RWPE2 (cell line): ENCODE measurements around the gene DPF1.

ENCODE experiments used
- ATAC-seq: fragments of 200-7000 bp; cut with Tn5 transposase; 3 replicates; pipeline ENCODE4 v1.9.1; 2021; ENCODE audit warnings: low read depth
- DNase-seq: peaks from one replicate; pipeline ENCODE4 v3.0.0-alpha.2; 2020; ENCODE audit warnings: low spot score
- H3K27ac ChIP-seq: fragments of 450-650 bp; 2 replicates; pipeline ENCODE4 v1.5.1; 2017; ENCODE audit warnings: mild to moderate bottlenecking; ENCODE audit not compliant: poor library complexity, severe bottlenecking
- H3K27me3 ChIP-seq: fragments of 250-450 bp; sonication (Bioruptor Pico); 2 replicates; pipeline ENCODE4 v1.5.1; 2021; ENCODE audit warnings: mild to moderate bottlenecking, moderate library complexity; ENCODE audit not compliant: insufficient read depth, poor library complexity, severe bottlenecking
- H3K36me3 ChIP-seq: fragments of 250-450 bp; sonication (Bioruptor Pico); 2 replicates; pipeline ENCODE4 v1.5.1; 2020; ENCODE audit warnings: low read depth, mild to moderate bottlenecking, moderate library complexity
- H3K4me1 ChIP-seq: fragments of 250-450 bp; sonication (Bioruptor Pico); 2 replicates; pipeline ENCODE4 v1.5.1; 2021; ENCODE audit warnings: mild to moderate bottlenecking, moderate library complexity; ENCODE audit not compliant: insufficient read depth, poor library complexity, severe bottlenecking
- H3K4me3 ChIP-seq: fragments of 250-450 bp; sonication (Bioruptor Pico); 2 replicates; pipeline ENCODE4 v1.5.1; 2021; ENCODE audit warnings: mild to moderate bottlenecking, moderate library complexity; ENCODE audit not compliant: severe bottlenecking
- H3K9me3 ChIP-seq: fragments of 250-450 bp; sonication (Bioruptor Pico); 2 replicates; pipeline ENCODE4 v1.5.1; 2021; ENCODE audit warnings: mild to moderate bottlenecking, moderate library complexity; ENCODE audit not compliant: severe bottlenecking
- TF ChIP-seq, protein P1 (sequence below): fragments of 450-650 bp; IDR thresholded peaks from one replicate; pipeline ENCODE4 v1.5.1; 2017; ENCODE audit warnings: mild to moderate bottlenecking, moderate library complexity; ENCODE audit not compliant: poor library complexity, severe bottlenecking

Gene DPF1

DNA sequence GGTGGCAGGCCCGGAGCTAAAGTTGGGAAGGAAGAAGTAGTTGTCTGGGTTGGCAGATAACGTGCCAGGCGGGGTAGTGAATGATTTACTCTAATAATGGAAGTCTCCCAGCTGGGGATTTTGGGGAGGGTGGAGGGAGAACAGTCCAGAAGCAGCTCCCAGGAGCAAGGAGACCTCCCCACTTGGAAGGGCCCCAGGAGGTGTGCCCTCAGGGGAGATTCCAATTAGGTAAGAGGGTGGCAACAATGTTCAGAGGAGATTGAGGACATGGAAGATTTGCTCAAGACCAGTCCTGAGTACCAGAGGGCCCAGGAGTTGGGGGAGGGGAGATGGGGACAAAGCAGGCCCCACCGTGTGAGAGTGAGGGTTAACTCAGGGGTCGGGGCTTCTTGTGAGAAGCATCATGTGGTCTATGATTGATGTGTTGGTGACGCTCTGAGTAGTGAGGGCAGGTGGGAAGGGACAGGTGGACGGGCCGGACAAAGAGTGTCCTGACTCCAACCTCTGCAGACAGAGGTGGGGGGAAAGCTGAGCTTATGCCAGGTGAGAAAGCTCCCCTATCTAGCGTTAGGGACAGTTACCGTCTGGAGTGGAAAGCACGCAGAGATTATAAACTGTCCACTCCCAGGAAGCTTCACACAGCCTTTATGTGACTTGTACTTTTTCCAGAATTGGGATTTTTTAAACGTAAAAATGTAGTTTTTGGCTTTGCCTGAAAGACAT, 43.9 kb upstream of the DPF1 start:
- ATAC-seq (no peak), DNase-seq (no peak)
- Histone ChIP-seq H3K4me1 (peaks cover 30% of the 10 kb centered on the region), H3K36me3 (peaks cover 26% of the 10 kb centered on the region), H3K27ac (peak overlapping the region; percentile 87), H3K4me3 (peak overlapping the region; percentile 68), H3K27me3 (no peaks in the 10 kb centered on the region), H3K9me3 (no peaks in the 10 kb centered on the region)
- TF ChIP-seq, protein P1, sequence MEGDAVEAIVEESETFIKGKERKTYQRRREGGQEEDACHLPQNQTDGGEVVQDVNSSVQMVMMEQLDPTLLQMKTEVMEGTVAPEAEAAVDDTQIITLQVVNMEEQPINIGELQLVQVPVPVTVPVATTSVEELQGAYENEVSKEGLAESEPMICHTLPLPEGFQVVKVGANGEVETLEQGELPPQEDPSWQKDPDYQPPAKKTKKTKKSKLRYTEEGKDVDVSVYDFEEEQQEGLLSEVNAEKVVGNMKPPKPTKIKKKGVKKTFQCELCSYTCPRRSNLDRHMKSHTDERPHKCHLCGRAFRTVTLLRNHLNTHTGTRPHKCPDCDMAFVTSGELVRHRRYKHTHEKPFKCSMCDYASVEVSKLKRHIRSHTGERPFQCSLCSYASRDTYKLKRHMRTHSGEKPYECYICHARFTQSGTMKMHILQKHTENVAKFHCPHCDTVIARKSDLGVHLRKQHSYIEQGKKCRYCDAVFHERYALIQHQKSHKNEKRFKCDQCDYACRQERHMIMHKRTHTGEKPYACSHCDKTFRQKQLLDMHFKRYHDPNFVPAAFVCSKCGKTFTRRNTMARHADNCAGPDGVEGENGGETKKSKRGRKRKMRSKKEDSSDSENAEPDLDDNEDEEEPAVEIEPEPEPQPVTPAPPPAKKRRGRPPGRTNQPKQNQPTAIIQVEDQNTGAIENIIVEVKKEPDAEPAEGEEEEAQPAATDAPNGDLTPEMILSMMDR, result no peak

- ATAC-seq (peak; percentile 53), DNase-seq (no peak)
- Histone ChIP-seq H3K9me3 (no peaks in the 10 kb centered on the region), H3K27me3 (no peaks in the 10 kb centered on the region), H3K36me3 (peaks cover 18% of the 10 kb centered on the region), H3K4me3 (peak overlapping the region; percentile 68), H3K4me1 (peaks cover 34% of the 10 kb centered on the region), H3K27ac (peak overlapping the region; percentile 87)
- TF ChIP-seq, protein P1, result no peak
These were observed 43.1 kb upstream of the DPF1 start for GRCh38 chr19:38266981-38267597.

DNA sequence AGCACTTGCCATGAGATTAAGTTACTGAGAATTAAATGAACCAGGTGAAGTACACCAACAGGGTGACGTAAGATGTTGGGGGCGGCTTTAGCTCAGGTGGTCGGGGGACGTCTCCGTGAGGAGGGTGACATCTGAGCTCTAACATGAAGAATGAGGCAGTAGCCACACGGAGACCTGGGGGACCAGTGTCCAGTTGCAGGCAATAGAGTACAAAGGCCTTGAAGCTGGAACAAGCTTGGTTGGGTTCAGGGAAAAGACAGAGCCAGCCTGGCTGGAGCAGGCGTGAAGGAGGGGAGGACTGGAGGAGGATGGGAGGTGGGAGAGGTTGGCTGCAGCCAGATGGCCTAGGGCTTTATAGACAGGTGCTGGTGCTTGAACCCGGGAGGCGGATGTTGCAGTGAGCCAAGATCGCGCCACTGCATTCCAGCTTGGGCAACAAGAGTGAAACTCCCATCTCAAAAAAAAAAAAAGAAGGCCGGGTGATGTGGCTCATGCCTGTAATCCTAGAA, 42.0 kb upstream of the DPF1 start:
- H3K4me1 ChIP-seq, result peaks cover 34% of the 10 kb centered on the region
- peak overlapping the region; percentile 68 for H3K4me3 ChIP-seq
- peak overlapping the region; percentile 87 for H3K27ac ChIP-seq
- TF ChIP-seq, protein P1, result no peak
- H3K36me3 ChIP-seq, result peaks cover 13% of the 10 kb centered on the region
- ATAC-seq (peak; percentile 7; the same call in 2 of the 3 replicates), DNase-seq (no peak)
- H3K27me3 ChIP-seq, result no peaks in the 10 kb centered on the region
- H3K9me3 ChIP-seq, result no peaks in the 10 kb centered on the region

DNA sequence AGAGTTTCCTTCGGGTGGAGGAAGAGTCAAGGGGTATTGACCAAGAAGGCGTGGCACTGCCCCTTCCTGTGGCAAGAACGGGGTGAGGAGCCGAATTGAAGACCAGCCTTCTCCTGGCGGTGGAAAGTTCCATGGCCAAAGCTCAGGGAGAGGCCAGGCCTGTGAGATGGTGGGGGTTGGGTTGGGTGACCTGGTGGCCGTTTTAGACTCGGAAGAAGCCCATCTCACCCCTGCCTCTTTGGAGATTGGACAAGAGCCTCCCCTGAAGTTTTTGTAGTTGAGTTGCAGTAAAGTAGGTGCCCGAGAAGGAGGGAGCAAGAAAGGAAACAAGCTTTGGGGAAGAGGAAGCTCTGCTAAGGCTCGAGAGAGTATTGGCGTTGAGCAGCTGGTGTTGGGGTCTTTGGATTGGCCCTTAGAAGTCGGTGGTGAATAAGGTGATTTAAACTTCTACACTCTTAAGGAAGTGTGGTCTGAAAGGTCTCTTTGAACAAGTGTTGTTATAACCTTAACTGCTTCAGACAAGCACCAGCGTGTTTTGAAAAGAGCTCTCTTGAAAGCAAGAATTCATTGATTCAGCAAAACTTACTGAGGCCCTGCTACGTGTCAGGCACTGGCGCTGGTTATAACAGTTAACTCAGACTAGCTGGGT, 41.3 kb upstream of the DPF1 start:
- Histone ChIP-seq H3K4me1 (peaks cover 32% of the 10 kb centered on the region), H3K4me3 (peak overlapping the region; percentile 68), H3K36me3 (peaks cover 7% of the 10 kb centered on the region), H3K27me3 (no peaks in the 10 kb centered on the region), H3K27ac (peak overlapping the region; percentile 87), H3K9me3 (no peaks in the 10 kb centered on the region)
- ATAC-seq (peak; percentile 7; the same call in 1 of the 3 replicates), DNase-seq (no peak)
- TF ChIP-seq, protein P1, result no peak
